ENCODE measurements around the gene NOXO1. TPM values are rescaled to one million over a fixed set of nuclear protein-coding genes. Genes with fewer than 3 reads are reported as not detected.

The NOXO1 gene
- total RNA-seq, 1 donor: not detected

- DNase-seq (ENCODE audit: low read depth in 2 of 3, low spot score in 2 of 3): no peak
These were observed 1.1 kb downstream of the NOXO1 start for GRCh38 chr16:1980030-1980769.

- DNase-seq (ENCODE audit: low read depth in 2 of 3, low spot score in 2 of 3): no peak
These were observed 1.8 kb downstream of the NOXO1 start for GRCh38 chr16:1979271-1980029.

GRCh38 chr16:1978476-1979120, 2.7 kb downstream of the NOXO1 start:
- DNase-seq (ENCODE audit: low read depth in 2 of 3, low spot score in 2 of 3): no peak

GRCh38 chr16:1977875-1978268, 3.4 kb downstream of the NOXO1 start:
- no peak for DNase-seq (ENCODE audit: low read depth in 2 of 3, low spot score in 2 of 3)

- DNase-seq (ENCODE audit: low read depth in 2 of 3, low spot score in 2 of 3): no peak
These were observed 4.1 kb downstream of the NOXO1 start for GRCh38 chr16:1976951-1977874.

- DNase-seq (ENCODE audit: low read depth in 2 of 3, low spot score in 2 of 3): no peak
These were observed 5.1 kb downstream of the NOXO1 start for GRCh38 chr16:1976216-1976520.

- DNase-seq (ENCODE audit: low read depth in 2 of 3, low spot score in 2 of 3): no peak
These were observed 5.6 kb downstream of the NOXO1 start for GRCh38 chr16:1975432-1976215.

GRCh38 chr16:1974157-1975070, 6.9 kb downstream of the NOXO1 start:
- no peak for DNase-seq (ENCODE audit: low read depth in 2 of 3, low spot score in 2 of 3)

- DNase-seq (ENCODE audit: low read depth in 2 of 3, low spot score in 2 of 3): no peak
These were observed 7.7 kb downstream of the NOXO1 start for GRCh38 chr16:1973461-1974156.

GRCh38 chr16:1972490-1972877, 8.8 kb downstream of the NOXO1 start:
- no peak for DNase-seq (ENCODE audit: low read depth in 2 of 3, low spot score in 2 of 3)

- peak; percentile 97 to 99 (median 97) for DNase-seq (ENCODE audit: low read depth in 2 of 3, low spot score in 2 of 3)
These were observed 9.3 kb downstream of the NOXO1 start, which contains the start of gene TBL3 for GRCh38 chr16:1971796-1972489. TSS of gene TBL3 (plus strand) at chr16:1972053. CDS start at chr16:1972165, 112 bp downstream.

- no peak for DNase-seq (ENCODE audit: low read depth in 2 of 3, low spot score in 2 of 3)
These were observed 12.9 kb downstream of the NOXO1 start for GRCh38 chr16:1968146-1968953.

- DNase-seq (ENCODE audit: low read depth in 2 of 3, low spot score in 2 of 3): no peak
These were observed 14.8 kb downstream of the NOXO1 start, which contains the start of gene RNF151 for GRCh38 chr16:1966460-1966859. TSS of gene RNF151 (plus strand) at chr16:1966856. CDS start at chr16:1966882, 26 bp downstream.

GRCh38 chr16:1965396-1966001, 15.8 kb downstream of the NOXO1 start:
- DNase-seq (ENCODE audit: low read depth in 2 of 3, low spot score in 2 of 3): no peak

- DNase-seq (ENCODE audit: low read depth in 2 of 3, low spot score in 2 of 3): peak; percentile 97 to 99 (median 99)
These were observed 16.5 kb downstream of the NOXO1 start, which contains the start of gene RPS2 for GRCh38 chr16:1964506-1965395. TSS of gene RPS2 (minus strand) at chr16:1964826. CDS start at chr16:1964625, 201 bp downstream.

Data from hematopoietic multipotent progenitor cell (in vitro differentiated cells).